Measurements from ENCODE around the gene TAF5L.

DNA sequence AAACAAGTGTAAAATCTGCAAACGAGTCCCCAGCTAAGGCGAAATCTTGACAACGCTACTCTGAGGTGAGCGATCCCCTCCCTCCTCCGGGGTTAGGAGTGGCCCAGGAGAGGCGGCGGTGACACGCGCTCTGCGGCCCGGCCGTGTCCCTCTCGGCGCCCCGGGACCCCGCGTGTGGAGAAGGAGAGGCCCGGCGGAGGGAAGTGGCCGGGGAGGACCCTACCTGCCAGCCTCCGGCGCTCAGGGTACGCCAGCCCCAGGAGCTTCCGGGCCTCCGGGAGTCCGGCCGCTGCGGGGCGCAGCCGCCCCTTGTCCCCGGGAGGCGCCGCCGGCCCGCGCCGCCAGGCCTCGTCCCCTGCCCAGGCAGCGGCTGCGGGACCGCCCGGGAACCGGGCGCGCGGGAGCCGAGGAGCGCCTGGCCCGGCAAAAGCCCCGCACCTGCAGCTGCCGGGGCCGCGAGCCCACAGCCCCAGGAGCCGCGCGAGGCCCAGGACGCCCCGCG is 68.0 kb downstream of the TAF5L start:
- TF ChIP-seq, protein P1, sequence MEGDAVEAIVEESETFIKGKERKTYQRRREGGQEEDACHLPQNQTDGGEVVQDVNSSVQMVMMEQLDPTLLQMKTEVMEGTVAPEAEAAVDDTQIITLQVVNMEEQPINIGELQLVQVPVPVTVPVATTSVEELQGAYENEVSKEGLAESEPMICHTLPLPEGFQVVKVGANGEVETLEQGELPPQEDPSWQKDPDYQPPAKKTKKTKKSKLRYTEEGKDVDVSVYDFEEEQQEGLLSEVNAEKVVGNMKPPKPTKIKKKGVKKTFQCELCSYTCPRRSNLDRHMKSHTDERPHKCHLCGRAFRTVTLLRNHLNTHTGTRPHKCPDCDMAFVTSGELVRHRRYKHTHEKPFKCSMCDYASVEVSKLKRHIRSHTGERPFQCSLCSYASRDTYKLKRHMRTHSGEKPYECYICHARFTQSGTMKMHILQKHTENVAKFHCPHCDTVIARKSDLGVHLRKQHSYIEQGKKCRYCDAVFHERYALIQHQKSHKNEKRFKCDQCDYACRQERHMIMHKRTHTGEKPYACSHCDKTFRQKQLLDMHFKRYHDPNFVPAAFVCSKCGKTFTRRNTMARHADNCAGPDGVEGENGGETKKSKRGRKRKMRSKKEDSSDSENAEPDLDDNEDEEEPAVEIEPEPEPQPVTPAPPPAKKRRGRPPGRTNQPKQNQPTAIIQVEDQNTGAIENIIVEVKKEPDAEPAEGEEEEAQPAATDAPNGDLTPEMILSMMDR (IDR thresholded peaks at IDR 0.05), result no peak
- TF ChIP-seq POLR2A (IDR thresholded peaks at IDR 0.05), result no peak
